CD4-positive, alpha-beta T cell treated with Interleukin-15 for 4 hours (primary cell): ENCODE measurements around the gene LCLAT1.
"Not testable (repeated sequence)": the region's sequence is repeated elsewhere in the genome, so short reads cannot be mapped to it uniquely, and the experiment has no call there.

Experiments
- DNase-seq: peaks from one replicate; pipeline ENCODE4 v3.0.0-alpha.2; 2020; ENCODE audit warnings: low spot score

LCLAT1 gene

GRCh38 chr2:30601375-30601774 is 154.3 kb downstream of the LCLAT1 start:
- DNase-seq: no peak

GRCh38 chr2:30605197-30605596 is 158.2 kb downstream of the LCLAT1 start:
- DNase-seq: no peak

- DNase-seq: no peak
These were observed 161.6 kb downstream of the LCLAT1 start for GRCh38 chr2:30608643-30609042.

GRCh38 chr2:30611583-30611982 is 164.5 kb downstream of the LCLAT1 start:
- no peak for DNase-seq

GRCh38 chr2:30612371-30612770 is 165.3 kb downstream of the LCLAT1 start:
- no peak for DNase-seq

- no peak for DNase-seq
These were observed 166.0 kb downstream of the LCLAT1 start for GRCh38 chr2:30613001-30613400.

- not testable (repeated sequence) for DNase-seq
These were observed 167.2 kb downstream of the LCLAT1 start for GRCh38 chr2:30614227-30614626.

GRCh38 chr2:30615926-30616325 is 168.9 kb downstream of the LCLAT1 start:
- DNase-seq: no peak

GRCh38 chr2:30620102-30620501 is 173.1 kb downstream of the LCLAT1 start:
- DNase-seq: no peak

GRCh38 chr2:30621836-30622235 is 174.8 kb downstream of the LCLAT1 start:
- DNase-seq: no peak

GRCh38 chr2:30622452-30622851 is 175.4 kb downstream of the LCLAT1 start:
- no peak for DNase-seq

GRCh38 chr2:30625276-30625675 is 178.2 kb downstream of the LCLAT1 start:
- DNase-seq: no peak

GRCh38 chr2:30625701-30626100 is 178.7 kb downstream of the LCLAT1 start:
- DNase-seq: no peak

- DNase-seq: no peak
These were observed 179.4 kb downstream of the LCLAT1 start for GRCh38 chr2:30626397-30626796.

- no peak for DNase-seq
These were observed 180.1 kb downstream of the LCLAT1 start for GRCh38 chr2:30627151-30627550.

GRCh38 chr2:30628341-30628740 is 181.3 kb downstream of the LCLAT1 start:
- no peak for DNase-seq

- no peak for DNase-seq
These were observed 182.8 kb downstream of the LCLAT1 start for GRCh38 chr2:30629866-30630265.

- DNase-seq: peak; percentile 4
These were observed 184.1 kb downstream of the LCLAT1 start for GRCh38 chr2:30631051-30631671.

GRCh38 chr2:30633039-30633438 is 186.0 kb downstream of the LCLAT1 start:
- DNase-seq: no peak

GRCh38 chr2:30636311-30636710 is 189.3 kb downstream of the LCLAT1 start:
- no peak for DNase-seq

- DNase-seq: no peak
These were observed 192.8 kb downstream of the LCLAT1 start for GRCh38 chr2:30639836-30640235.

GRCh38 chr2:30641765-30642345 is 194.8 kb downstream of the LCLAT1 start:
- no peak for DNase-seq

- not testable (repeated sequence) for DNase-seq
These were observed 196.0 kb downstream of the LCLAT1 start for GRCh38 chr2:30643013-30643412.

- DNase-seq: no peak
These were observed 196.6 kb downstream of the LCLAT1 start for GRCh38 chr2:30643674-30644073.
